Spleen (tissue), 11 donors: Measurements from ENCODE around the gene MOXD1. TPM values are rescaled to one million over a fixed set of nuclear protein-coding genes. Genes with fewer than 3 reads are reported as not detected.
"Not testable (repeated sequence)": the region's sequence is repeated elsewhere in the genome, so short reads cannot be mapped to it uniquely, and the experiment has no call there.

ENCODE experiments used
- DNase-seq: peaks from one replicate; pipeline ENCODE4 v3.0.0-alpha.2; 2020
- H3K27ac ChIP-seq, 8 donors: fragments of 200-600 bp; sonication (generic) in 7 of 8; 1 replicate in 4 of 8; 2 replicates in 4 of 8; pipeline versions ENCODE4 v1.5.0 to v1.8.0; 2016 to 2021; ENCODE audit warnings: inconsistent platforms in 4 of 8, mild to moderate bottlenecking in 4 of 8, moderate library complexity in 1 of 8
- H3K27me3 ChIP-seq, 7 donors: fragments of 200-600 bp; sonication (generic) in 6 of 7; replicated peaks in 1 of 7; 1 replicate in 4 of 7; 2 replicates in 3 of 7; pipeline versions ENCODE4 v1.5.0 to v1.8.0; 2016 to 2021; ENCODE audit warnings: inconsistent platforms in 3 of 7, mild to moderate bottlenecking in 1 of 7
- H3K36me3 ChIP-seq, 6 donors: fragments of 200-600 bp; sonication (generic) in 5 of 6; 1 replicate in 4 of 6; 2 replicates in 2 of 6; pipeline versions ENCODE4 v1.5.0 to v1.8.0; 2016 to 2021; ENCODE audit warnings: inconsistent platforms in 2 of 6
- H3K4me1 ChIP-seq, 6 donors: fragments of 200-600 bp; sonication (generic) in 5 of 6; 1 replicate in 3 of 6; 2 replicates in 3 of 6; pipeline versions ENCODE4 v1.5.0 to v1.8.0; 2016 to 2021; ENCODE audit warnings: inconsistent platforms in 3 of 6
- H3K4me3 ChIP-seq, 8 donors: fragments of 200-600 bp; sonication (generic) in 7 of 8; 1 replicate in 4 of 8; 2 replicates in 4 of 8; pipeline versions ENCODE4 v1.5.0 to v1.8.0; 2016 to 2021; ENCODE audit warnings: inconsistent platforms in 4 of 8, mild to moderate bottlenecking in 4 of 8, moderate library complexity in 2 of 8
- H3K9me3 ChIP-seq, 8 donors: fragments of 200-600 bp; sonication (generic) in 7 of 8; 1 replicate in 4 of 8; 2 replicates in 4 of 8; pipeline versions ENCODE4 v1.5.0 to v1.8.0; 2016 to 2021; ENCODE audit warnings: inconsistent platforms in 4 of 8
- POLR2A ChIP-seq, 3 donors: fragments of 450-650 bp; IDR thresholded peaks; one replicate each; pipeline ENCODE4 v1.5.1; 2017; ENCODE audit warnings: antibody characterized with exemption in 3 of 3, mild to moderate bottlenecking in 1 of 3
- POLR2AphosphoS5 ChIP-seq, 3 donors: sonication (generic); formaldehyde crosslinking; IDR thresholded peaks; one replicate each; pipeline ENCODE4 v1.5.1; 2017; ENCODE audit warnings: antibody characterized with exemption in 3 of 3
- WGBS, 5 donors: extraction: QIAGEN DNeasy Blood & Tissue Kit in 3 of 5; methylation state at CpG; one replicate each; pipeline versions ENCODE4 v1.1.5 to v1.1.7; 2013 to 2018; 5-methylcytosine and 5-hydroxymethylcytosine counted together
- intact Hi-C: fragments of 100-400 bp; cut with DNase I; formaldehyde crosslinking; loops from one replicate; pipeline ENCODE4 v1.15.0; 2023; ENCODE audit warnings: low total_unique reads
- polyA plus RNA-seq, 3 donors: library from polyadenylated mRNA; stranded (reverse); fragments of 200-250 nt; gene quantifications; one replicate each; pipeline ENCODE4 v1.2.1, GENCODE V29; 2013
- total RNA-seq, 7 donors: library from RNA; depleted of rRNA in 3 of 7; stranded (reverse); fragments of >200 nt in 3 of 7; fragmentation: NEBNext Ultra II Directional in 4 of 7; extraction: Animal tissue kit (Norgen Biotek cat#: 25700) in 4 of 7; gene quantifications; one replicate each; pipeline versions ENCODE4 v1.1.0 to v1.2.1, GENCODE V29; 2016 to 2021
- TF ChIP-seq, protein P1 (sequence below), 11 experiments: fragments of 200-600 bp in 7 of 11; fragments of 450-650 bp in 4 of 11; sonication (generic) in 4 of 11; IDR thresholded peaks in 8 of 11; conservative IDR thresholded peaks in 3 of 11; 1 replicate in 7 of 11; 2 replicates in 4 of 11; pipeline versions ENCODE4 v1.4.0 to v1.8.0; 2016 to 2021; ENCODE audit warnings: antibody characterized with exemption in 11 of 11, inconsistent platforms in 4 of 11, mild to moderate bottlenecking in 1 of 11
- donor health status: healthy with polysubstance abuse.
- donor health status: DM: no; HTN: no; CAD: no; lungs with moderate emphysema.
- donor health status: DM: no; HTN: no; CAD: no.
- donor health status: Bipolar disorder and iron deficiency.
- donor health status: healthy.
- donor health status: DM: no; HTN: no; CAD: no.
- donor health status: DM: yes; HTN: yes; CAD: no.

Gene MOXD1
- total and polyA plus RNA-seq, 10 donors, result 2.9 to 10.2 (median 6.1) TPM

DNA sequence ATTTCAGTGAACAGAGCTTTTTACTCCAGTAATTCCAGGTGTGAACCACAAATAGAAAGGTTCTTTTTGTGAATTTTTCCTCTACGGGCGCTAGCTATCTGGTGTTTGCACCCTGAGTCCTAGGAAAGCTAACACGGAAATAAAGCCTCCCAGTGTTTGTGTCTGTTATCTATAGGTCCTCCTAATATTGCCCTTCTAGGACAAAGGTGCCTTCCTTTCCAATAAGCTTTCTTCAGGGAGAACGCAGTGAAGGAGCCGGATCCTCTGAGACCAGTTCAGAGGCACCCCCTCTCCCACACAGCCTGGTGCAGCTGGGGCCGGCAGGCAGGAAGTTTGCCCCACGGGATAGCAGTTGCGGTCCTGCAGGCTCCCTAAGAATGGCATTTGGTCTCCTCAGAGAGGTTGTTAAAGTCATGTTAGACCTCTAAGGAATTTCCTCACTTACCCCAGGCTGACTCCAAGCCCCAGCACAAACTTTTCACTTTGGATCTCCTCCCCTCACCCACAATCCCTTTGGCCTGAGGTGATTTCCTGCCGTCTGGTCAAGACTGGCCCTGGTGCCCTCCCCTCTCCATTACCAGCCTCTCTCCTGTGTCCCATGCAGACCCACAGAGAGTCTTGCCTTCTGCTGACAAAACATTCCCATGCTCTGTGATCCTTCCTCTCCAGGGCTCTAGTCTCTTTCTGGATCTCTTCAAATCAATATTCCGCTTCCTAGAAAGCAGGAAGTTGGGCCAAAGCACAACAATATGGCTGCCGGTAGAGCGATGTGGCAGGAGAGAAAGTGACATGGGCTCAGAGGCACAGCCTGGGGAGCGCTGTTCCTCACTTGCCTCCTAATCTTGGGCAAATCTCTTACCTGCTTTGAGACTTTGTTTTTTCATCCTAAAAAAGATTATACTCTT is 126.0 kb downstream of the MOXD1 start:
- intact Hi-C loops, result no loop called here
- H3K27me3 ChIP-seq, result peaks cover 0 to 1% (median 0%) of the 10 kb centered on the region in 7 donors
- H3K27ac ChIP-seq, result no peak overlapping the region
- WGBS, 5 donors, result 81 to 87% (median 85%) methylated on average over 10 to 13 of the region's 13 CpGs
- H3K9me3 ChIP-seq, result no peaks in the 10 kb centered on the region
- DNase-seq, result no peak
- H3K36me3 ChIP-seq, result no peaks in the 10 kb centered on the region
- peaks cover 0 to 10% (median 2%) of the 10 kb centered on the region in 6 donors for H3K4me1 ChIP-seq
- no peak overlapping the region for H3K4me3 ChIP-seq
- TF ChIP-seq POLR2A (IDR thresholded peaks at IDR 0.05) (no peak), POLR2AphosphoS5 (IDR thresholded peaks at IDR 0.05) (no peak)
- TF ChIP-seq, protein P1, sequence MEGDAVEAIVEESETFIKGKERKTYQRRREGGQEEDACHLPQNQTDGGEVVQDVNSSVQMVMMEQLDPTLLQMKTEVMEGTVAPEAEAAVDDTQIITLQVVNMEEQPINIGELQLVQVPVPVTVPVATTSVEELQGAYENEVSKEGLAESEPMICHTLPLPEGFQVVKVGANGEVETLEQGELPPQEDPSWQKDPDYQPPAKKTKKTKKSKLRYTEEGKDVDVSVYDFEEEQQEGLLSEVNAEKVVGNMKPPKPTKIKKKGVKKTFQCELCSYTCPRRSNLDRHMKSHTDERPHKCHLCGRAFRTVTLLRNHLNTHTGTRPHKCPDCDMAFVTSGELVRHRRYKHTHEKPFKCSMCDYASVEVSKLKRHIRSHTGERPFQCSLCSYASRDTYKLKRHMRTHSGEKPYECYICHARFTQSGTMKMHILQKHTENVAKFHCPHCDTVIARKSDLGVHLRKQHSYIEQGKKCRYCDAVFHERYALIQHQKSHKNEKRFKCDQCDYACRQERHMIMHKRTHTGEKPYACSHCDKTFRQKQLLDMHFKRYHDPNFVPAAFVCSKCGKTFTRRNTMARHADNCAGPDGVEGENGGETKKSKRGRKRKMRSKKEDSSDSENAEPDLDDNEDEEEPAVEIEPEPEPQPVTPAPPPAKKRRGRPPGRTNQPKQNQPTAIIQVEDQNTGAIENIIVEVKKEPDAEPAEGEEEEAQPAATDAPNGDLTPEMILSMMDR (IDR thresholded peaks at IDR 0.05 in 8 of 11, conservative IDR thresholded peaks at IDR 0.05 in 3 of 11), result no peak

DNA sequence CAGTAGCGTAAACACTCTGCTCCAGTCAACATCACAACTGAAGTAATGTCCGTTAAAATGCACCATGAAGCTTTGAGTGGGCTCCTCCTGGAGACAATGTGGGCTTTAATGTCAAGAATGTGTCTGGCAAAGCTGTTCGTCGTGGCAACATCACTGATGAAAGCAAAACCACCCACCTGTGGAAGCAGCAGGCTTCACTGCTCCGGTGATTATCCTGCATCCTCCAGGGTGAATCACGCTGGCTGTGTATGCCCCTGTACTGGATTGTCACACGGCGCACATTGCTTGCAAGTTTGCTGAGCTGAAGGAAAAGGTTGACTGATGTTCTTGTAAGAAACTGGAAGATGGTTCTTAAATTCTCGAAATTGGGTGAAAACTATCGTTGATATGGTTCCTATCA is 128.5 kb downstream of the MOXD1 start:
- Histone ChIP-seq H3K4me1 (peaks cover 0 to 14% (median 7%) of the 10 kb centered on the region in 6 donors), H3K36me3 (no peaks in the 10 kb centered on the region), H3K27me3 (no peaks in the 10 kb centered on the region), H3K9me3 (no peaks in the 10 kb centered on the region), H3K27ac (no peak overlapping the region), H3K4me3 (no peak overlapping the region)
- TF ChIP-seq POLR2A (IDR thresholded peaks at IDR 0.05) (no peak), POLR2AphosphoS5 (IDR thresholded peaks at IDR 0.05) (no peak)
- TF ChIP-seq, protein P1 (IDR thresholded peaks at IDR 0.05 in 8 of 11, conservative IDR thresholded peaks at IDR 0.05 in 3 of 11), result no peak
- intact Hi-C loops, result no loop called here
- no peak for DNase-seq
- WGBS, 5 donors, result 80 to 85% (median 83%) methylated on average over 10 of the region's 10 CpGs

DNA sequence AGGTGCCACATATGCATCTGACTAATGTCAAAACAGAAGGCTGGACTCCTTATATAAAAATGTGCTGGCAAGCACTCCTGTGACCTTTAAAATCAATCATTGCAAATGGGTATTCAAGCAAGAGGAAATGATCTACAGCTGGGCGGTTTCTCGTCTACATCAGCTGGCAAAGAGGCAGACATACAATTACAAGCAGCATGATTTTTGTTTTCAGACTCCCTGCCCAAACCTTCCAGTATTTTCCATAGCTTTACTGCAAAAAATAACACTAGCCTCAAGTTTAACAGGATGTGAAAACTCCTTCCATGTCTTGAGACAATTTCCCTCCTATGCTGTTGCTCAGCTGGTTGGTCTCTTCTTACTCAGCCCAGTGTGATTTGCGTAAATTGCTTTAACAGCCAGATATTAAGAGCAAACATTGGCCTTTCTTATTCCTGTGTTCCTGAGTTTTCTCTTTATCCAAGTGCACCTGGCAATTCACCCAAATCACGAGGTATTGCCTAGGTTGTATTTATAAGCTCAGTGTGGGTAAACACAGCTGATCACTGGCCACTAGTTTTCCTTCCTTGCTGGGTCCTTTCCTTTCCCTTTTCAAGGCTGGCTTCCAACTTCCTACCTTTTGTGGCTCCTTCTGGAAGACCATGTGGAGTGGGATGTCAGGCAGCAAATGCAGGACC is 130.4 kb downstream of the MOXD1 start:
- Histone ChIP-seq H3K36me3 (no peaks in the 10 kb centered on the region), H3K9me3 (no peaks in the 10 kb centered on the region), H3K27ac (no peak overlapping the region), H3K4me1 (peaks cover 0 to 18% (median 9%) of the 10 kb centered on the region in 6 donors), H3K27me3 (no peaks in the 10 kb centered on the region), H3K4me3 (no peak overlapping the region)
- intact Hi-C loops, result no loop called here
- DNase-seq, result no peak
- WGBS, 5 donors, result 38 to 58% (median 52%) methylated on average over 4 of the region's 4 CpGs
- TF ChIP-seq POLR2A (IDR thresholded peaks at IDR 0.05) (no peak), POLR2AphosphoS5 (IDR thresholded peaks at IDR 0.05) (no peak)
- TF ChIP-seq, protein P1 (IDR thresholded peaks at IDR 0.05 in 8 of 11, conservative IDR thresholded peaks at IDR 0.05 in 3 of 11), result no peak

DNA sequence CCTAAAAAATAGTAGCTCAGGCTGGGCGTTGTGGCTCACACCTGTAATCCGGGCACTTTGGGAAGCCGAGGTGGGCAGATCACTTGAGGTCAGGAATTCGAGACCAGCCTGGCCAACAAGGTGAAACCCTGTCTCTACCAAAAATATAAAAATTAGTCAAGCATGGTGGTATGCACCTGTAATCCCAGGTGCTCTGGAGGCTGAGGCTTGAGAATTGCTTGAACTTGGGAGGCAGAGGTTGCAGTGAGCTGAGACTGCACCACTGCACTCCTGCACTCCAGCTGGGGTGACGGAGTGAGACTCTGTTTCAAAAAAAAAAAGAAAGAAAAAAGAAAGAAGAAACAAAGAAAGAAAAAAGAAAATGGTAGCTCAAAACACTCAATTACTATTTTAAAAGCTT is 132.6 kb downstream of the MOXD1 start:
- intact Hi-C loops, H3K9me3 ChIP-seq, DNase-seq, H3K36me3 ChIP-seq, H3K27me3 ChIP-seq, H3K4me3 ChIP-seq: not testable (repeated sequence)
- Histone ChIP-seq H3K27ac (peak overlapping the region in 1 of 8 donors; percentile 26), H3K4me1 (peaks cover 0 to 18% (median 9%) of the 10 kb centered on the region in 6 donors)
- 76 to 82% (median 77%) methylated on average over 5 of the region's 5 CpGs for WGBS, 5 donors
